WTC11 (cell line): ENCODE data around the gene EXOSC1. TPM values are rescaled to one million over a fixed set of nuclear protein-coding genes. Genes with fewer than 3 reads are reported as not detected.

Experiments
- ATAC-seq: fragments of 200-7000 bp; cut with Tn5 transposase; 2 replicates; pipeline ENCODE4 v1.10.0; 2021; ENCODE audit warnings: mild to moderate bottlenecking, moderate library complexity
- CTCF ChIA-PET: fragments of 300-600 bp; sonication (Branson Sonifier 250); formaldehyde crosslinking; loops from one replicate; lab custom pipeline; 2021; ENCODE audit warnings: antibody characterized with exemption; lab: Charles Lee
- POLR2A ChIA-PET: fragments of 350-600 bp; sonication (Branson Sonifier 250); formaldehyde crosslinking; loops from one replicate; lab custom pipeline; 2021; ENCODE audit warnings: antibody characterized with exemption; lab: Charles Lee
- DNase-seq: peaks from one replicate; pipeline ENCODE4 v3.0.0; 2021; ENCODE audit warnings: low spot score
- H3K27ac Mint-ChIP-seq: 2 replicates; pipeline ENCODE4 v1.8.0; 2021; ENCODE audit warnings: mixed read lengths
- H3K27me3 Mint-ChIP-seq: 2 replicates; pipeline ENCODE4 v1.8.0; 2021; ENCODE audit warnings: low read depth, mild to moderate bottlenecking, moderate library complexity, mixed read lengths
- H3K36me3 Mint-ChIP-seq: 2 replicates; pipeline ENCODE4 v1.8.0; 2021; ENCODE audit warnings: mixed read lengths
- H3K4me1 Mint-ChIP-seq: 2 replicates; pipeline ENCODE4 v1.8.0; 2022; ENCODE audit warnings: mixed read lengths
- H3K4me3 Mint-ChIP-seq: 2 replicates; pipeline ENCODE4 v1.8.0; 2021; ENCODE audit warnings: mild to moderate bottlenecking, moderate library complexity, mixed read lengths
- H3K9me3 Mint-ChIP-seq: 2 replicates; pipeline ENCODE4 v1.8.0; 2021; ENCODE audit warnings: mixed read lengths
- ARID4B ChIP-seq: sonication (generic); formaldehyde crosslinking; IDR thresholded peaks from 2 replicates; pipeline ENCODE4 v1.8.0; 2023; ENCODE audit warnings: missing genetic modification reagents, mild to moderate bottlenecking, borderline replicate concordance
- ATF2 ChIP-seq: sonication (generic); formaldehyde crosslinking; IDR thresholded peaks from 2 replicates; pipeline ENCODE4 v1.8.1; 2022; ENCODE audit warnings: low read depth, missing genetic modification reagents, borderline replicate concordance
- ATF3 ChIP-seq: sonication (generic); formaldehyde crosslinking; conservative IDR thresholded peaks from 2 replicates; pipeline ENCODE4 v1.8.1; 2022; ENCODE audit warnings: mild to moderate bottlenecking, missing genetic modification reagents
- CDX4 ChIP-seq: fragments of 250-450 bp; sonication (Bioruptor Pico); IDR thresholded peaks from 2 replicates; pipeline ENCODE4 v1.9.0; 2021; ENCODE audit warnings: moderate library complexity, mild to moderate bottlenecking, inconsistent platforms, borderline replicate concordance
- E2F1 ChIP-seq: sonication (generic); formaldehyde crosslinking; IDR thresholded peaks from 2 replicates; pipeline ENCODE4 v1.8.0; 2022; ENCODE audit warnings: mild to moderate bottlenecking, missing genetic modification reagents
- HMGXB4 ChIP-seq: sonication (generic); formaldehyde crosslinking; IDR thresholded peaks from 2 replicates; pipeline ENCODE4 v1.8.1; 2023; ENCODE audit warnings: mild to moderate bottlenecking, moderate library complexity, missing genetic modification reagents
- MAX ChIP-seq: sonication (generic); formaldehyde crosslinking; IDR thresholded peaks from 2 replicates; pipeline ENCODE4 v1.8.0; 2022; ENCODE audit warnings: mild to moderate bottlenecking, missing genetic modification reagents
- MXD4 ChIP-seq: fragments of 250-450 bp; sonication (Bioruptor Pico); IDR thresholded peaks from 2 replicates; pipeline ENCODE4 v1.8.0; 2021; ENCODE audit warnings: mild to moderate bottlenecking, moderate library complexity, borderline replicate concordance
- PREB ChIP-seq: sonication (generic); formaldehyde crosslinking; IDR thresholded peaks from 2 replicates; pipeline ENCODE4 v1.8.1; 2022; ENCODE audit warnings: mild to moderate bottlenecking, missing genetic modification reagents, moderate library complexity, borderline replicate concordance
- PRRX2 ChIP-seq: fragments of 250-450 bp; sonication (Bioruptor Pico); IDR thresholded peaks from 2 replicates; pipeline ENCODE4 v1.8.0; 2021; ENCODE audit warnings: mild to moderate bottlenecking
- SMAD3 ChIP-seq: sonication (generic); formaldehyde crosslinking; IDR thresholded peaks from 2 replicates; pipeline ENCODE4 v1.8.0; 2022; ENCODE audit warnings: missing genetic modification reagents, mild to moderate bottlenecking, borderline replicate concordance
- ZNF138 ChIP-seq: sonication (generic); formaldehyde crosslinking; conservative IDR thresholded peaks from 2 replicates; pipeline ENCODE4 v1.8.1; 2022; ENCODE audit warnings: mild to moderate bottlenecking, moderate library complexity, missing genetic modification reagents
- ZNF263 ChIP-seq: sonication (generic); formaldehyde crosslinking; IDR thresholded peaks from 2 replicates; pipeline ENCODE4 v1.8.1; 2022; ENCODE audit warnings: low read depth, mild to moderate bottlenecking, moderate library complexity, missing genetic modification reagents
- ZNF396 ChIP-seq: fragments of 250-450 bp; sonication (Bioruptor Pico); IDR thresholded peaks from 2 replicates; pipeline ENCODE4 v1.8.0; 2021; ENCODE audit warnings: mild to moderate bottlenecking, moderate library complexity, borderline replicate concordance
- ZNF532 ChIP-seq: fragments of 250-450 bp; sonication (Bioruptor Pico); IDR thresholded peaks from 2 replicates; pipeline ENCODE4 v1.9.0; 2021; ENCODE audit warnings: mild to moderate bottlenecking, borderline replicate concordance
- ZNF671 ChIP-seq: fragments of 250-450 bp; sonication (Bioruptor Pico); IDR thresholded peaks from 2 replicates; pipeline ENCODE4 v1.8.0; 2021; ENCODE audit warnings: mild to moderate bottlenecking
- total RNA-seq: library from RNA; stranded (reverse); gene quantifications from 3 replicates; pipeline ENCODE4 v1.2.3, GENCODE V29; 2021

The EXOSC1 gene
- total RNA-seq, 1 experiment from 2014 or later: 53.7 TPM

- TF ChIP-seq HMGXB4 (CRISPR knock-in tag): no peak
- TF ChIP-seq ATF2: no peak
These were observed 20.9 kb upstream of the EXOSC1 start (continued) for GRCh38 chr10:97466755-97467154.

- ATAC-seq: no peak
- H3K4me1 Mint-ChIP-seq: no peaks in the 10 kb centered on the region
- POLR2A ChIA-PET: no interaction called here
- CTCF ChIA-PET: interaction anchor here (1.2 to 2.0 kb wide), 3 partner anchors 69 to 146 kb away, joined by 3 to 6 read pairs (median 3); no protein-coding TSS in a partner anchor
- TF ChIP-seq SMAD3 (CRISPR knock-in tag) (no peak), ZNF396 (CRISPR knock-in tag) (no peak)
- no peak for DNase-seq
- H3K36me3 Mint-ChIP-seq: peaks cover 75% of the 10 kb centered on the region
- H3K9me3 Mint-ChIP-seq: no peaks in the 10 kb centered on the region
- H3K27ac Mint-ChIP-seq: no peak overlapping the region
- H3K4me3 Mint-ChIP-seq: no peak overlapping the region
- H3K27me3 Mint-ChIP-seq: no peaks in the 10 kb centered on the region
These were observed 20.2 kb upstream of the EXOSC1 start for GRCh38 chr10:97465982-97466381.

- H3K9me3 Mint-ChIP-seq: no peaks in the 10 kb centered on the region
- ATAC-seq (no peak), DNase-seq (no peak)
- no peaks in the 10 kb centered on the region for H3K4me1 Mint-ChIP-seq
- peaks cover 77% of the 10 kb centered on the region for H3K36me3 Mint-ChIP-seq
- H3K27me3 Mint-ChIP-seq: no peaks in the 10 kb centered on the region
- H3K4me3 Mint-ChIP-seq: no peak overlapping the region
- peak overlapping the region; percentile 60 for H3K27ac Mint-ChIP-seq
- CTCF ChIA-PET: interaction anchor here (0.6 to 2.6 kb wide), 35 partner anchors 10 to 245 kb away, joined by 3 to 21 read pairs (median 4); partner anchors contain the start of genes ANKRD2, HOGA1, RRP12 and UBTD1
- POLR2A ChIA-PET: no interaction called here
- TF ChIP-seq CDX4 (no peak), E2F1 (CRISPR knock-in tag) (no peak), PREB (CRISPR knock-in tag) (no peak), ZNF532 (CRISPR knock-in tag) (no peak), ZNF138 (no peak), ARID4B (CRISPR knock-in tag) (no peak), ATF3 (CRISPR knock-in tag) (no peak), ZNF671 (CRISPR knock-in tag) (no peak), MAX (no peak), MXD4 (CRISPR knock-in tag) (no peak), PRRX2 (CRISPR knock-in tag) (no peak), ZNF263 (CRISPR knock-in tag) (no peak)
These were observed 18.4 kb upstream of the EXOSC1 start for GRCh38 chr10:97464226-97464625.
